C4-2B (cell line): ENCODE data around the gene SORCS2.

Experiments
- ZFX ChIP-seq: fragments of 450-650 bp; IDR thresholded peaks from 2 replicates; pipeline ENCODE4 v1.6.1; 2017
- TF ChIP-seq, protein P1 (sequence below): fragments of 450-650 bp; conservative IDR thresholded peaks from 2 replicates; pipeline ENCODE4 v1.5.1; 2017; ENCODE audit warnings: mild to moderate bottlenecking

DNA sequence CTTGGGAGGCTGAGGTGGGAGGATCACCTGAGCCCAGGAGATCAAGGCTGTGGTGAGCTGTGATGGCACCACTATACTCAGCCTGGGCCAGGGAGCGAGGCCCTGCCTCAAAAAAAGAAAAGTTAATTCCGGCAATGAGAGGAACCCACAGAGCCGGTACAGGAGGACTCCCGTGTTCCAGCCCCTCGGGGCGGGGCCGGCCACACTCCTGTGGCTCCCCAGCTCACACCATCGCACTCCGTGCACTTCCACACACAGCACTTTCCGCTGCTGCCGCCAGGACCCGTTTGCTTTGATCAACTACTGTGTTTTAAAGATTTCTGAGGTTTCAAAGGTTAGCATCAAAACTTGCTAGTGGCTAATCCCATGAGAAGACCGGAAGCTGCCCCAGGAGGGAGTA is 575.6 kb downstream of the SORCS2 start:
- TF ChIP-seq, protein P1, sequence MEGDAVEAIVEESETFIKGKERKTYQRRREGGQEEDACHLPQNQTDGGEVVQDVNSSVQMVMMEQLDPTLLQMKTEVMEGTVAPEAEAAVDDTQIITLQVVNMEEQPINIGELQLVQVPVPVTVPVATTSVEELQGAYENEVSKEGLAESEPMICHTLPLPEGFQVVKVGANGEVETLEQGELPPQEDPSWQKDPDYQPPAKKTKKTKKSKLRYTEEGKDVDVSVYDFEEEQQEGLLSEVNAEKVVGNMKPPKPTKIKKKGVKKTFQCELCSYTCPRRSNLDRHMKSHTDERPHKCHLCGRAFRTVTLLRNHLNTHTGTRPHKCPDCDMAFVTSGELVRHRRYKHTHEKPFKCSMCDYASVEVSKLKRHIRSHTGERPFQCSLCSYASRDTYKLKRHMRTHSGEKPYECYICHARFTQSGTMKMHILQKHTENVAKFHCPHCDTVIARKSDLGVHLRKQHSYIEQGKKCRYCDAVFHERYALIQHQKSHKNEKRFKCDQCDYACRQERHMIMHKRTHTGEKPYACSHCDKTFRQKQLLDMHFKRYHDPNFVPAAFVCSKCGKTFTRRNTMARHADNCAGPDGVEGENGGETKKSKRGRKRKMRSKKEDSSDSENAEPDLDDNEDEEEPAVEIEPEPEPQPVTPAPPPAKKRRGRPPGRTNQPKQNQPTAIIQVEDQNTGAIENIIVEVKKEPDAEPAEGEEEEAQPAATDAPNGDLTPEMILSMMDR = no peak
- TF ChIP-seq ZFX = no peak
